ENCODE results near the gene MYCBPAP.

GRCh38 chr17:50513495-50513894, 5.3 kb downstream of the MYCBPAP start:
- TF ChIP-seq POLR2A (IDR thresholded peaks at IDR 0.05): no peak
- no peak for TF ChIP-seq CTCF (IDR thresholded peaks at IDR 0.05)

All from right lobe of liver (tissue), 4 donors.